Inferior parietal cortex (tissue), 1 donor: ENCODE measurements around the gene VPS37D.
"Not testable (repeated sequence)": the region's sequence is repeated elsewhere in the genome, so short reads cannot be mapped to it uniquely, and the experiment has no call there.

Source experiments
- DNase-seq: peaks from one replicate; pipeline ENCODE4 v3.0.0-alpha.2; 2016; ENCODE audit errors: extremely low spot score

The VPS37D gene

DNA sequence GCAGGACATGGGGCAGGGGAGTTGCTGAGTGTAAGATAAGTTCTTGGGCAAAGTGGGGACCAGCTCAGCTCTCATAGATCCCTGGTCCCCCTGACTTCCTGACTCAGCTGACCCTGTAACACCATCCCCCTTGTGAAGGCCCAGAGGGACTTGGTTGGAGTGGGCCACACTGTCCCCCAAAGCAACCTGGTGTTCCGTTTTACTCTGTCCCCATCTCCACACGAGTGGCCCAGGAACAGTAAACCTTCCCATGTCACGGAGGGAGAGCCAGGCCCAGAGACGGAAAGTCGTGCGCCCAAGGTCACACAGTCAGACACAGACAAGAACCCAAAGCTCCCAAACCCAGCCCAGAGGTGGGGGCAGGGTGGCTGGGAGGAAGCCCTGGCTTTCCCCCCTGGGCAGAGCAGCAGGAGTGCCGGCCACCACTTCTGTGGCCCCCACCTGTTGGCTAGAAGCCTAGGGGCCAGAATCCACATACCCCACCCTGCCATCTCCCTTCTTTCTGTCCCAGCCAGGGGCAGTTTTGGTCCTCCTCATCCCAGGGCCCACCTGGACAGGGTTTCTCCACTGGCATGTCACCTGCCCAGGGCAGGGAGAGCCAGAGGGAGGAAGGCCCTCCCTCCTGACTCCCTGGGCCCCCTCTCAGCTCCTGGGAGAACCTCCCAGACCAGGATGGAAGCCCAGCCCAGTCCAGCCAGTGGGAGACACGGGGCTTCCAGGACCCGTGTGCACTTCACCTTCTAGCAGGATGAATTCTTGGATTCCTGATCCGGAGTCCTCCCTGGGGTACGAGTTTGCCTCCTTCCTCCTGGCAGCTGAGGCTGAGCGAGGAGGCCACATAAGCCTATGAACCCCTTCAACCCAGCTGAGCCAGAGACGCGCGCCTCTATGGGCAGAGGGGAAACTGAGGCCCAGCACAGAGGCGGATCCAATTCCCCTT, 20.6 kb upstream of the VPS37D start:
- DNase-seq: no peak

DNA sequence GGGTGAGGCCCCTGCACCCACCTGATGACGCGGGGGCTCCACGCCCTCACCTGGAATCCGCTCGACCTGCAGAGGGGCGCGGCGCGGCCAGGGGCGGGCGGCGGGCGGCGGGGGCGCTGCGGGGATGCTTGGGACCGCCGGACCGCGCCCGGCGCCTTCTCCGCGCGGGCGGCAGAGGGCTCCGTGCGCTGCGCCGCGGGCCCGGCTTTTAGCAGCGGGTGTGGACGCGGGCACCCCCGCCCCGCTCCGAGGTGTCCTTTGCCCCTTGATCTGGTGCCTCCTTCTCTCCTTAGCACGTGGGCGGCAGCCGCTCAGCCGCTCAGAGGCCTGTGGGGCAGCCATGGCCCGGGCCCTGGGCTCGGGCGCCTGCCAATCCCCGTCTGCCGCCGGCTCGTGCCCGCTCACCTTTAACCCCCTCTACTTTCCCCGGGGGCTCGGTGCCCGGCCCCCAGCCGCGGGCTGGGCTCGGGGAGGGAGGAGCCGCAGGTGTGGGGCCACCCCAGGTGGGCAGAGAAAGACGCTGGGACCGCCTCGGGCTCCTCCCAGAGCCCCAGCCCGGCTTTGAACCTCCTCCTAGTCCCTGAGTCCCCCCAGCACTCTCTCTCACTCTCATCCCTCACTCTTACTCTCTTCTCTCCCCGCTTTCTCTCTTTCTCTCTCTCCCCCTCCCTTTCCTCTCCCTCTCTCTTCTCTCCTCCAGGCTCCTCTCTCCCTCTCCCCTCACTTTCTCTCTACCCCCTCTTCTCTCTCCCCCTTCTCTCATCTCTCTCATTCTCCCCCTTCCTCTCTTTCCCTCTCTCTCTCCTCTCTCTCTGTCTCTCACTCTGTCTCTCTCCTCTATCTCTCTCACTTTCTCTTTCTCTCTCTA, 19.7 kb upstream of the VPS37D start:
- DNase-seq: no peak

DNA sequence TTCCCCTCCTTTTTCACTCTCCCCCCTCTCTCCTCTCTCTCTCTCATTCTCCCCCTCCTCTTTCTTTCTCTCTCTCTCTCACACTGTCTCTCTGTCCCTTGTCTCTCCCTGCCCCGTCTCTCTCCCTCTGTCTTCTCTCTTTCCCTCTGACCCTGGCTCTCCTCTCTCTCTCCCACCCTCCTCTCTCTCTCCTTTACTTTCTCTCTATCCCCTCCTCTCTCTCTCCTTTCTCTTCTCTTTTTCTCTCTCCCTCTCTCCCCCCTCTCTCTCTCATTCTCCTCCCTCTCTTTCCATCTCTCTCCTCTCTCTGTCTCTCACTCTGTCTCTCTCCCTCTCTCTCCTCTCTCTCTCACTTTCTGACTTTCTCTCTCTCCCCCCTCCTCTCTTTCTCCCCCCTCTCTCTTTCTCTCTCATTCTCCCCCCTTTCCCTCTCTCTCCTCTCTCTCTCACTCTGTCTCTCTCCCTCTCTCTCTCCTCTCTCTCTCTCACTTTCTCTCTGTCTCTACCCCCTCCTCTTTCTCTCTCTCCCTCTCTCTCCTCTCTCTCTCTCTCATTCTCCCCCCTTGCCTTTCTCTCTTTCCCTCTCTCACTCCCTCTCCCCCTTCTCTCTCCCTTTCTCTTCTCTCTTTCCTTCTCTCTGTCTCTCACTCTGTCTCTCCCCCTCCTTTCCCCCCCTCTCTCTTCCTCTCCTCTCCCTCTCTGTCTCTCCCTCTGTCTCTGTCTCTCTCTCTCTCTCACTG, 18.9 kb upstream of the VPS37D start:
- no peak for DNase-seq

GRCh38 chr7:73649576-73649975, 18.1 kb upstream of the VPS37D start:
- DNase-seq: no peak

DNA sequence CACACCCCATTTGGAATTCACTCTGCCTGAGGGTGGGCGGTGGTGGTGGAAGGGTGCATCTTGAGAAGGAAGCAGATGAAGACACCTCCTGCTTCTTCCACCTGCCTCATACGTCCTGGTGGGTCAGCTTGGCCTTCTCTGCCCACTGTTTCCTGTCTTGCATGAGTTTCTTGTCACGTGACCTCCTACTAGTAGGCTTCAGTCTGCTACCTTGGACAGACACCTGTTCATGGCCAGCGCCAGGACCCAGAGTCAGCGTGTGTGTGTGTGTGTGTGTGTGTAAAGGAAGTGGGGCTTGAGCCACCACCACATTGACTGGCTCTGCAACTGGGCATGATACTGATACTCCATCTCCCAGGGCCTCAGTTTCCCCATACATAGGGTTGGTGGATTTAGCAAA, 17.1 kb upstream of the VPS37D start:
- DNase-seq: no peak

- DNase-seq: no peak
Measured at GRCh38 chr7:73652541-73652949, 15.1 kb upstream of the VPS37D start.

DNA sequence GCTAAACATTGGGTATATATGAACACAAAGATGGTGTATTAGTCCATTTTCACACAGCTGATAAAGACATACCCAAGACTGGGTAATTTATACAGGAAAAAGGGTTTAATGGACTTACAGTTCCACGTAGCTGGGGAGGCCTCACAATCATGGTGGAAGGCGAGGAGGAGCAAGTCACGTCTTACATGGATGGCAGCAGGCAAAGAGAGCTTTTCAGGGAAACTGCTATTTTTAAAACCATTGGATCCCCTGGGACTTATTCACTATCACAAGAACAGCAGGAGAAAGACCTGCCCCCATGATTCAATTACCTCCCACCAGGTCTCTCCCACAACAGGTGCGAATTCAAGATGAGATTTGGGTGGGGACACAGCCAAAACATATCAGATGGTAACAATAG, 12.3 kb upstream of the VPS37D start:
- not testable (repeated sequence) for DNase-seq

DNA sequence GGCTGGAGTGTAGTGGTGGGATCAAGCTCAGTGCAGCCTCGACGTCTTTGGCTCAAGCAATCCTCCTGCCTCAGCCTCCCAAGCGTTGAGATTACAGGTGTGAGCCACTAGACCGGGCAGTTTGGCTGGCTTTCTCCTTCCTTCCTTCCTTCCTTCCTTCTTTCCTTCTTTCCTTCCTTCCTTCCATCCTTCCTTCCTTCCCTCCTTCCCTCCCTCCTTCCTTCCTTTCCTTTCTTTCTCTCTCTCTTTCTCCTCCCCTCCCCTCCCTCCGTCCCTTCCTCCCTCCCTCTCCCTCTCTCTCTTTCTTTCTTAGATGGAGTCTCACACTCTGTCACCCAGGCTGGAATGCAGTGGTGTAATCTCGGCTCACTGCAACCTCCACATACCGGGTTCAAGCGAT, 7.6 kb upstream of the VPS37D start:
- no peak for DNase-seq

- not testable (repeated sequence) for DNase-seq
Measured at GRCh38 chr7:73660594-73660993, 7.0 kb upstream of the VPS37D start.

GRCh38 chr7:73663033-73663432, 4.6 kb upstream of the VPS37D start:
- DNase-seq: no peak

DNA sequence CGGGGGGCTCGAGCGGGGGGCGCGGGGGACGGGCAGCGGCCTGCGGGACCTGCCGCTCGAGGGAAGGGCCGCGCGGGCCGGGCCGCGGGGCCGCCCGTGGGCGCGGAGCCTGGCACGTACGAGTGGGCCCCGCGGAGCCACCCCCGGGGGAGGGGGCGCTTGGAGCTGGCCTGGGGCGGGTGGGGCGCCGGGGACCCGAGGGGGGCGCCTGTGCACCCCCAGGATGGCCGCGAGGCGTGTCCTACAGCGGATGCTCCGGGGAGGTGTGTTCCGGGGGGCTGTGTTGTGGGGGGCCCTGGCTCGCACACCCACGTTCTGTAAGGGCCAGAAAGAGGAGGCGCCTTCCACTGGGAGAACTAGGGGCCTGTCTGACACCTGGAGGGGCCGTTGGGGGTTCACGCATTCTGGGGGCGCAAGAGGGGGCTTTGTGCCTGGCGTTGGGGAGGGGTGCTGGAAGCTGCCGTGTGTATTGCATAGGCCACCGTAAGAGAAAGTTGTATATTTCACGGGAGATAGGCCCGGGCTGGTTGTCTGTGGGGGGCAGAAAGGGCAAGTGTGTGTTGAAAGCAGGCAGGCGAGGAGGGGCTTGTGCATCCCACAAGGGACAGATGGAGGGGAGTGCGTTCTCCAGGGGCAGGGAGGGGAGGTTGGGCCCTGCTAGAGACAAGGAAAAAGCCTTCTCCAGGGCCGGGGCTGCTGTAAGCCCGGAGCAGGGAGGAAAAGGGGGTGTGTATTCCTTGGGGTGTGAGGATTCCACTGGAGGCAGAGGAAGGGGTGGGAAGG, 663 bp downstream of the VPS37D start:
- DNase-seq: no peak

DNA sequence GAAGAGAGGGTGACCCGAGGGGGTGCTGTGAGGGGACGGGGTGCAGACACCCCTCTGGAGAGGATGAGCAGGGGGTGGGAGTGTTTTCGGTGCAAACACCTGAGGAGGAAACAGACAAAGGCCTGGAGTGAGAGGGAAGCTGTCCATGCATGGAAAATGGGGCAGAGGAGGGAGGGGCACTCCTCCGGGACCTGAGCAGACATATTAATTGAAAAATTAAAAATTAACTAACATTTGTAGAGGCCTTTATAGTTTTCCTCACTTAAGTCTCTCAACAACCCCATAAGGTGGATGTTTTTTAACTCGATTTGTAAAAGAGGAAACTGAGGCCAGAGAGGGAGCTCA, 1.2 kb downstream of the VPS37D start:
- no peak for DNase-seq

GRCh38 chr7:73669288-73669701, 1.7 kb downstream of the VPS37D start:
- no peak for DNase-seq

GRCh38 chr7:73669858-73670385, 2.3 kb downstream of the VPS37D start:
- no peak for DNase-seq

DNA sequence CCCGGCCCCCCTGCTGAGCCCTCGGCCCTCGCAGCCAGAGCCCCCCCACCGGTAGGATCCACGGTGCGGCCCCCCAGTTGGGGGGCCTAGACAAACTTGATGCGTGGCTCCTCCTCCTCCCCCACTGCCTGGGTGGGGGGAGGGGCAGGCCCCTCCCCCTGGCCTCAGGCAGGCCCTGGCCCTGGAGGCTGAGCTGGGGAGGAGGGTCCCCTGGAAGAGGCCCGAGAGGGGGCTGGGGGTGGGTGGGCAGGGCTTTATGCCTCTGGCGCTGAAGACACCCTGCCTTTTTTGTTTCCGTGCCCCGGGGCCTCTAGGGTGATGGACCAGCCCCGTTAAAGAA, 3.7 kb downstream of the VPS37D start:
- DNase-seq: no peak

DNA sequence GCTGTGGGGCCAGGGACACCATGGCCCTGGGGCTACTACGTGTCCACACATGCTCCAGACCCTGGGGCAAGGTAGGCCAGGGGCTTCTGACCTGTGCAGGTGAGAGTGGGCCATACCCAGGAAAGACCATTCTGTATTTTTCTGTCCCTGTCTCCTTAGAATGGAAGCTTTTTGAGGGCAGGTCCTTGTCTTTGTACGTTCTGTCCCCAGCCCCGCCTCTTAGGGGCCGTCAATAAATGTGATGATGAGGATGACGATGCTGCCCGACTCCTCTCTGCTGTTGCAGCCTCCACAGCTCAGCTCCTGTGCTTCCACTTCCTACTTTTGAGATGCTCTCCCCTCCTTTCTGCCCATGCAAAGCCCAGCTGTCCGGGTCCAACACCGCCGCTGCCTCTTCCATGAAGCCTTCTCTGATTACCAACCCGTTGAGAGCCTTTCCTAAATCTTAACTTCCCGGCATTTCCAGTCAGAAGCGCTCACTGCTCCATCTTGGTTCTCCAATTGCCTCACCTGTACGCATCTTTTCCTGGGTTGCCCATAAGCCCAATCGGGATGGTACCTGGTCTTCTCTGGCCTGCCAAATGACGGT, 4.3 kb downstream of the VPS37D start:
- DNase-seq: no peak

- DNase-seq: no peak
Measured at GRCh38 chr7:73674468-73675124, 7.0 kb downstream of the VPS37D start.

GRCh38 chr7:73676062-73676461, 8.4 kb downstream of the VPS37D start:
- not testable (repeated sequence) for DNase-seq

DNA sequence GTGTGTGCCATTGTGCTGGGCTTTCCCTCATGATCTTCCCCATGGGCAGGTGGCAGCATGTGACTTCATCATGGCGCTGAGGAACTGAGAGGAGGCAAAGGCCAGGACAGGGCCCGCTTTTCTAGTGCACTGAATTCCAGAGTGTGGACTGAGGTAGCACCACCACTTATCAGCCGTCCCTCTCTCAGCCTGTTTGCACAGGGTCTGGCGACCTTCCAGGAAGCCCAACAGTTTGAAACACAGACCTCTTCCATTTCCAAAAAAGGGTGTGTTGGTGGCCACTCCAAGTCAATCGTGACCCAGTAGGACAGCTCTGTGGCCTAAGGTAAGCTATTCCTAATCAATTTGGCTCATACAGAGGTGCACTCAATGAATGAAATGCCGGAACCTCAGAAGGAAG, 11.2 kb downstream of the VPS37D start:
- no peak for DNase-seq

DNA sequence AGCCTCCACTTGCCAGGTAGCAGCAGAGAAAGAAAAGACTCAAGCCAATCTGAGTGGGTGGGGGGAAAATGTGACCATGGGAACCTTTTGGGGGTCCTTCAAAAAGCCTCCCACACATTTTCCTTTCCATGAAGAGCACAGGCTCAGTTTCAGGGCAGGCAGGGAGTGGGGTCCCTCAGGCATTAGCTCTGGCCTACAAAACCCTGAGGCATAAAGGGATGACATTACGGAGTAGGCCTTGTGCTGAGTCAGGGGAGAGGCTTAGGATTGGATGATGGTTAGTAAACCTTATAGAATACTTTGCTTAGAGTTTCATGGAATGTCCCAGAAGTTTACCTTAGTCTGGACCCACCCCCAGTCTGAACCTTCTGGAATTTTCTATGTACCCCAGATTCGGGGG, 12.1 kb downstream of the VPS37D start:
- no peak for DNase-seq
